Esophagus muscularis mucosa (tissue), 3 donors: ENCODE results near the gene CORIN.

Source experiments
- EP300 ChIP-seq: sonication (generic); formaldehyde crosslinking; IDR thresholded peaks from one replicate; pipeline ENCODE4 v1.6.1; 2017; ENCODE audit warnings: antibody characterized with exemption
- POLR2AphosphoS5 ChIP-seq, 2 donors: sonication (generic); formaldehyde crosslinking; IDR thresholded peaks; one replicate each; pipeline ENCODE4 v1.6.1; 2017; ENCODE audit warnings: antibody characterized with exemption in 2 of 2

DNA sequence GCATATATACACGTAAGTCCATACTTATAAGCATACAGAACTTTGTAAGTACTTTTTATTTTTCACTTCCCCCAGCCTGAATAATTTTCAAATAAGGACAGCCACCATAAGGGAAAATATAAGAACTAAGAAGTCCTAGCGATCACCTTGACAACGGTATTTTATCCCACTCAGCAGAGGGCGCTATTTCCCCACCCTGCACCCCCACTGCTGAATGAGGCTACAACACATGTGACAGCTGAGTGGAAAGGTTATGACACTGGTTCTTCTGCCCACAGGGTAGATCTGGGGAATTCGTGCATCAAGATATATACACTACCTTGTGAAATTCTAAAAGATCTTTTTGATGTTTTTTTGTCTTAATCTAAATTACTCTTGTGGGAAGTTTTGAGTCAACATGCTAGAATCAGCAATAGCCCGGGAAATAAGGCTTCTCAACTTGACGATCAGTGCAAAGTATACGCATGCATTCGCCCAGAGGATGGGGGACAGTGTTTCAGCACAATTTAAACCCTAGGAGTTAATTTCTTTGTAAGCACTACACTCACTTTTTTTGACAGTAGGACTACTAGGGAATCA is 151.5 kb downstream of the CORIN start:
- TF ChIP-seq EP300 (no peak), POLR2AphosphoS5 (IDR thresholded peaks at IDR 0.05) (no peak)
